Neural cell (in vitro differentiated cells): ENCODE results near the gene LNP1. TPM values are rescaled to one million over a fixed set of nuclear protein-coding genes. Genes with fewer than 3 reads are reported as not detected.

Experiments used
- H2AFZ ChIP-seq: fragments of 200-600, 300-800 bp; sonication (generic), shearing (Covaris generic); 2 replicates; pipeline ENCODE4 v1.6.0; 2014; ENCODE audit warnings: low read depth, mild to moderate bottlenecking, antibody characterized with exemption, low read length, moderate library complexity
- H3F3A ChIP-seq: fragments of 200-600 bp; shearing (Covaris generic); 2 replicates; pipeline ENCODE4 v1.6.1; 2016; ENCODE audit warnings: mild to moderate bottlenecking, moderate library complexity, mixed read lengths, antibody characterized with exemption, low read length; ENCODE audit not compliant: insufficient read depth, poor library complexity, severe bottlenecking
- H3K27ac ChIP-seq: fragments of 200-600, 300-800 bp; sonication (generic), shearing (Covaris generic); 2 replicates; pipeline ENCODE4 v1.5.1; 2014; ENCODE audit warnings: mild to moderate bottlenecking, low read length, moderate library complexity
- H3K27me3 ChIP-seq: fragments of 300-800, 200-600 bp; sonication (generic), shearing (Covaris generic); 2 replicates; pipeline ENCODE4 v1.6.0; 2014; ENCODE audit warnings: mild to moderate bottlenecking, low read depth, low read length, moderate library complexity; ENCODE audit not compliant: insufficient read depth
- H3K36me3 ChIP-seq: fragments of 300-800, 200-600 bp; sonication (generic), shearing (Covaris generic); 2 replicates; pipeline ENCODE4 v1.5.1; 2014; ENCODE audit warnings: mild to moderate bottlenecking, antibody characterized with exemption, low read length, moderate library complexity; ENCODE audit not compliant: insufficient read depth
- H3K4me2 ChIP-seq: fragments of 300-800, 200-600 bp; sonication (generic), shearing (Covaris generic); 2 replicates; pipeline ENCODE4 v1.6.0; 2014; ENCODE audit warnings: mild to moderate bottlenecking, low read length
- H3K4me3 ChIP-seq: fragments of 300-800, 200-600 bp; sonication (generic), shearing (Covaris generic); 2 replicates; pipeline ENCODE4 v1.5.1; 2014; ENCODE audit warnings: mild to moderate bottlenecking, low read length, moderate library complexity
- H3K79me2 ChIP-seq: fragments of 200-600 bp; shearing (Covaris generic); replicated peaks from 2 replicates; pipeline ENCODE4 v1.6.0; 2014; ENCODE audit warnings: mild to moderate bottlenecking, low read length, moderate library complexity; ENCODE audit not compliant: insufficient read depth
- H3K9ac ChIP-seq: fragments of 300-800, 200-600 bp; sonication (generic), shearing (Covaris generic); 2 replicates; pipeline ENCODE4 v1.6.1; 2016; ENCODE audit warnings: mild to moderate bottlenecking, low read length, mixed read lengths
- H3K9me2 ChIP-seq: fragments of 200-600 bp; shearing (Covaris generic); 2 replicates; pipeline ENCODE4 v1.6.1; 2016; ENCODE audit warnings: mild to moderate bottlenecking, low read length, mixed read lengths; ENCODE audit not compliant: insufficient read depth
- H3K9me3 ChIP-seq: fragments of 200-600, 300-800 bp; sonication (generic), shearing (Covaris generic); 2 replicates; pipeline ENCODE4 v1.6.1; 2016; ENCODE audit warnings: mild to moderate bottlenecking, mixed run types, low read length, moderate library complexity, mixed read lengths
- H4K20me1 ChIP-seq: fragments of 200-600 bp; shearing (Covaris generic); 2 replicates; pipeline ENCODE4 v1.6.1; 2016; ENCODE audit warnings: mild to moderate bottlenecking, mixed run types; ENCODE audit not compliant: insufficient read depth
- EP300 ChIP-seq: fragments of 450-650 bp; conservative IDR thresholded peaks from 2 replicates; pipeline ENCODE4 v1.6.1; 2014; ENCODE audit warnings: antibody characterized with exemption, mild to moderate bottlenecking, moderate library complexity; ENCODE audit not compliant: poor library complexity, severe bottlenecking
- EZH2 ChIP-seq: fragments of 200-600, 300-800 bp; shearing (Covaris generic), sonication (generic); IDR thresholded peaks from 2 replicates; pipeline ENCODE4 v1.6.1; 2014; ENCODE audit warnings: antibody characterized with exemption, low read length, borderline replicate concordance, mild to moderate bottlenecking; ENCODE audit not compliant: insufficient read depth, poor library complexity, severe bottlenecking
- MXI1 ChIP-seq: fragments of 450-650 bp; conservative IDR thresholded peaks from 2 replicates; pipeline ENCODE4 v1.6.1; 2014; ENCODE audit warnings: antibody characterized with exemption, mild to moderate bottlenecking; ENCODE audit not compliant: poor library complexity, severe bottlenecking
- POLR2AphosphoS5 ChIP-seq: IDR thresholded peaks from 2 replicates; pipeline ENCODE4 v1.6.1; 2012
- RAD21 ChIP-seq: fragments of 450-650 bp; conservative IDR thresholded peaks from 2 replicates; pipeline ENCODE4 v1.6.1; 2014; ENCODE audit warnings: antibody characterized with exemption, mild to moderate bottlenecking, moderate library complexity
- SMC3 ChIP-seq: fragments of 450-650 bp; conservative IDR thresholded peaks from 2 replicates; pipeline ENCODE4 v1.6.1; 2014; ENCODE audit warnings: antibody characterized with exemption, mild to moderate bottlenecking, moderate library complexity; ENCODE audit not compliant: poor library complexity
- TAF1 ChIP-seq: IDR thresholded peaks from 2 replicates; pipeline ENCODE4 v1.6.1; 2012; ENCODE audit warnings: low read depth
- polyA plus RNA-seq: library from polyadenylated mRNA; depleted of rRNA; stranded (reverse); fragments of >200 nt; gene quantifications from 2 replicates; pipeline ENCODE4 v1.2.3, GENCODE V29; 2014
- TF ChIP-seq, protein P1 (sequence below): fragments of 450-650 bp; IDR thresholded peaks from 2 replicates; pipeline ENCODE4 v1.5.1; 2014; ENCODE audit warnings: antibody characterized with exemption, mild to moderate bottlenecking, moderate library complexity; ENCODE audit not compliant: poor library complexity, severe bottlenecking
- TF ChIP-seq, protein P2 (sequence below): IDR thresholded peaks from 2 replicates; pipeline ENCODE4 v1.6.1; 2012; ENCODE audit warnings: borderline replicate concordance

The LNP1 gene
- polyA plus RNA-seq, 1 donor from 2014 or later = 19.2 TPM

GRCh38 chr3:100456745-100457144 is 55.4 kb downstream of the LNP1 start:
- Histone ChIP-seq H3K79me2 (no peaks in the 10 kb centered on the region), H3K27me3 (no peaks in the 10 kb centered on the region), H3K4me2 (no peak overlapping the region), H3F3A (no peaks in the 10 kb centered on the region), H3K4me3 (no peak overlapping the region), H4K20me1 (no peaks in the 10 kb centered on the region), H3K27ac (no peak overlapping the region), H2AFZ (no peak overlapping the region), H3K9me3 (no peaks in the 10 kb centered on the region), H3K9me2 (no peaks in the 10 kb centered on the region), H3K9ac (no peak overlapping the region), H3K36me3 (no peaks in the 10 kb centered on the region)
- TF ChIP-seq SMC3 (no peak), POLR2AphosphoS5 (no peak), MXI1 (no peak), RAD21 (no peak), TAF1 (no peak), EZH2 (no peak), EP300 (no peak)
- TF ChIP-seq, protein P1, sequence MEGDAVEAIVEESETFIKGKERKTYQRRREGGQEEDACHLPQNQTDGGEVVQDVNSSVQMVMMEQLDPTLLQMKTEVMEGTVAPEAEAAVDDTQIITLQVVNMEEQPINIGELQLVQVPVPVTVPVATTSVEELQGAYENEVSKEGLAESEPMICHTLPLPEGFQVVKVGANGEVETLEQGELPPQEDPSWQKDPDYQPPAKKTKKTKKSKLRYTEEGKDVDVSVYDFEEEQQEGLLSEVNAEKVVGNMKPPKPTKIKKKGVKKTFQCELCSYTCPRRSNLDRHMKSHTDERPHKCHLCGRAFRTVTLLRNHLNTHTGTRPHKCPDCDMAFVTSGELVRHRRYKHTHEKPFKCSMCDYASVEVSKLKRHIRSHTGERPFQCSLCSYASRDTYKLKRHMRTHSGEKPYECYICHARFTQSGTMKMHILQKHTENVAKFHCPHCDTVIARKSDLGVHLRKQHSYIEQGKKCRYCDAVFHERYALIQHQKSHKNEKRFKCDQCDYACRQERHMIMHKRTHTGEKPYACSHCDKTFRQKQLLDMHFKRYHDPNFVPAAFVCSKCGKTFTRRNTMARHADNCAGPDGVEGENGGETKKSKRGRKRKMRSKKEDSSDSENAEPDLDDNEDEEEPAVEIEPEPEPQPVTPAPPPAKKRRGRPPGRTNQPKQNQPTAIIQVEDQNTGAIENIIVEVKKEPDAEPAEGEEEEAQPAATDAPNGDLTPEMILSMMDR = no peak

GRCh38 chr3:100457811-100458210 is 56.5 kb downstream of the LNP1 start:
- Histone ChIP-seq H3K4me2 (no peak overlapping the region), H3K9me3 (no peaks in the 10 kb centered on the region), H2AFZ (no peak overlapping the region), H3K9me2 (no peaks in the 10 kb centered on the region), H3K36me3 (no peaks in the 10 kb centered on the region), H3K79me2 (no peaks in the 10 kb centered on the region), H3K27ac (no peak overlapping the region), H4K20me1 (no peaks in the 10 kb centered on the region), H3F3A (no peaks in the 10 kb centered on the region), H3K27me3 (no peaks in the 10 kb centered on the region), H3K9ac (no peak overlapping the region), H3K4me3 (no peak overlapping the region)
- no peak for TF ChIP-seq MXI1
- no peak for TF ChIP-seq RAD21
- no peak for TF ChIP-seq EP300
- TF ChIP-seq EZH2 = no peak
- TF ChIP-seq, protein P2, sequence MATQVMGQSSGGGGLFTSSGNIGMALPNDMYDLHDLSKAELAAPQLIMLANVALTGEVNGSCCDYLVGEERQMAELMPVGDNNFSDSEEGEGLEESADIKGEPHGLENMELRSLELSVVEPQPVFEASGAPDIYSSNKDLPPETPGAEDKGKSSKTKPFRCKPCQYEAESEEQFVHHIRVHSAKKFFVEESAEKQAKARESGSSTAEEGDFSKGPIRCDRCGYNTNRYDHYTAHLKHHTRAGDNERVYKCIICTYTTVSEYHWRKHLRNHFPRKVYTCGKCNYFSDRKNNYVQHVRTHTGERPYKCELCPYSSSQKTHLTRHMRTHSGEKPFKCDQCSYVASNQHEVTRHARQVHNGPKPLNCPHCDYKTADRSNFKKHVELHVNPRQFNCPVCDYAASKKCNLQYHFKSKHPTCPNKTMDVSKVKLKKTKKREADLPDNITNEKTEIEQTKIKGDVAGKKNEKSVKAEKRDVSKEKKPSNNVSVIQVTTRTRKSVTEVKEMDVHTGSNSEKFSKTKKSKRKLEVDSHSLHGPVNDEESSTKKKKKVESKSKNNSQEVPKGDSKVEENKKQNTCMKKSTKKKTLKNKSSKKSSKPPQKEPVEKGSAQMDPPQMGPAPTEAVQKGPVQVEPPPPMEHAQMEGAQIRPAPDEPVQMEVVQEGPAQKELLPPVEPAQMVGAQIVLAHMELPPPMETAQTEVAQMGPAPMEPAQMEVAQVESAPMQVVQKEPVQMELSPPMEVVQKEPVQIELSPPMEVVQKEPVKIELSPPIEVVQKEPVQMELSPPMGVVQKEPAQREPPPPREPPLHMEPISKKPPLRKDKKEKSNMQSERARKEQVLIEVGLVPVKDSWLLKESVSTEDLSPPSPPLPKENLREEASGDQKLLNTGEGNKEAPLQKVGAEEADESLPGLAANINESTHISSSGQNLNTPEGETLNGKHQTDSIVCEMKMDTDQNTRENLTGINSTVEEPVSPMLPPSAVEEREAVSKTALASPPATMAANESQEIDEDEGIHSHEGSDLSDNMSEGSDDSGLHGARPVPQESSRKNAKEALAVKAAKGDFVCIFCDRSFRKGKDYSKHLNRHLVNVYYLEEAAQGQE = no peak
- no peak for TF ChIP-seq TAF1
- TF ChIP-seq, protein P1 = no peak
- no peak for TF ChIP-seq SMC3
- TF ChIP-seq POLR2AphosphoS5 = no peak
